ENCODE results near the gene RSPO3.

Gene RSPO3

DNA sequence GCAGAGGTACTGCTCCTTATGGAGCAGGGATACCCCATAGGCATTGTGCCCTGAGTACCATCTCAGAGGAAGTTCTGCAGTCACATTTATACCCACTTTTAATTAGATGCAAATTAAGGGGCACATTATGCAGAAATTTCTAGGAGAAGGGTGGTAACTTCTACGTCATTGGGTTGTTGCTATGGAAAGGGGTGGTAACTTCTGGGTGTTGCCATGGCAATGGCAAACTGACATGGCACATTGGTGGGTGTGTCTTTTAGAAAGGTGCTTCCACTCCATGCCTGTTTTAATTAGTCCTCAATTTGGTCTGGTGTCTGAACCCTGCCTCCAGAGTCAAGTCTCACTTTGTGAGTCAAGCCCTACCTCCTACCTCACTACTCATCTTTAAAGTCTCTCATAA lies 42.0 kb downstream of the RSPO3 start:
- no peak for TF ChIP-seq EZH2 (IDR thresholded peaks at IDR 0.05; ENCODE audit: borderline replicate concordance, low read length)
- no peak for TF ChIP-seq CTCF (IDR thresholded peaks at IDR 0.05; ENCODE audit: low read length)
- H3K27me3 ChIP-seq (ENCODE audit: insufficient read depth, low read length): no peaks in the 10 kb centered on the region

DNA sequence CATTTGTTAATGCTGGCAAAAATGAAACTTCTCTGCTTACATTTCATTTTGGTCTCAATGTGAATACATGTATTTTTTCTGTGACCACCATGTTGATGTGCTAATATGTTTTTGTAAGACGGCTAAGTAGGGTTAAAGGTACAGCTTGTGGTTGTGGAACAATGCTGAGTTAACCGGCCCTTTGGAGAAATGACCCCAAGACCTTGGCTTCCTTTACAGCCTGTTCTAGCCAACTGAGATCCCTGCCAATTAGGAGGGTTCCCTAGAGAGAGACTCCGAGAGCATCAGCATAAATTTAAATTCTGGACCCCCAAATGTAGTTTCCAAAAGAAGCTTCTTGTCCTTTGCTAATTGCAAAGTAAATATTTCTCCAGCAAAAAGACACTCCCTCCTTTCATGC lies 44.4 kb downstream of the RSPO3 start:
- Histone ChIP-seq H3K4me3 (ENCODE audit: low read depth, low read length, poor library complexity, severe bottlenecking) (no peak overlapping the region), H3K36me3 (ENCODE audit: insufficient read depth, low read length) (no peaks in the 10 kb centered on the region), H3K4me1 (ENCODE audit: insufficient read depth, low read length, severe bottlenecking) (no peaks in the 10 kb centered on the region), H3K9me2 (ENCODE audit: low read depth, low read length) (no peaks in the 10 kb centered on the region), H3K27me3 (ENCODE audit: insufficient read depth, low read length) (no peaks in the 10 kb centered on the region), H2AFZ (ENCODE audit: low read length) (no peak overlapping the region), H3K9ac (ENCODE audit: low read length) (no peak overlapping the region), H3K27ac (ENCODE audit: low read depth, low read length, poor library complexity, severe bottlenecking) (no peak overlapping the region), H3K9me3 (ENCODE audit: low read length) (no peaks in the 10 kb centered on the region), H3K4me2 (ENCODE audit: low read length) (no peak overlapping the region), H3K79me2 (ENCODE audit: insufficient read depth, low read length) (no peaks in the 10 kb centered on the region), H3F3A (ENCODE audit: insufficient read depth, low read length) (no peaks in the 10 kb centered on the region), H4K20me1 (ENCODE audit: insufficient read depth, low read length) (no peaks in the 10 kb centered on the region)
- TF ChIP-seq EZH2 (IDR thresholded peaks at IDR 0.05; ENCODE audit: borderline replicate concordance, low read length): no peak
- TF ChIP-seq CTCF (IDR thresholded peaks at IDR 0.05; ENCODE audit: low read length): no peak

More for the DNA sequence above, 42.0 kb downstream of the RSPO3 start:
- no peaks in the 10 kb centered on the region for H3F3A ChIP-seq (ENCODE audit: insufficient read depth, low read length)
- no peak overlapping the region for H3K27ac ChIP-seq (ENCODE audit: low read depth, low read length, poor library complexity, severe bottlenecking)
- H3K36me3 ChIP-seq (ENCODE audit: insufficient read depth, low read length): no peaks in the 10 kb centered on the region
- H3K79me2 ChIP-seq (ENCODE audit: insufficient read depth, low read length): no peaks in the 10 kb centered on the region
- H3K9me2 ChIP-seq (ENCODE audit: low read depth, low read length): no peaks in the 10 kb centered on the region
- no peak overlapping the region for H3K4me3 ChIP-seq (ENCODE audit: low read depth, low read length, poor library complexity, severe bottlenecking)
- H3K9me3 ChIP-seq (ENCODE audit: low read length): no peaks in the 10 kb centered on the region
- no peak overlapping the region for H3K4me2 ChIP-seq (ENCODE audit: low read length)
- H3K4me1 ChIP-seq (ENCODE audit: insufficient read depth, low read length, severe bottlenecking): no peaks in the 10 kb centered on the region
- H2AFZ ChIP-seq (ENCODE audit: low read length): no peak overlapping the region
- H3K9ac ChIP-seq (ENCODE audit: low read length): no peak overlapping the region
- H4K20me1 ChIP-seq (ENCODE audit: insufficient read depth, low read length): no peaks in the 10 kb centered on the region

GRCh38 chr6:127164036-127164435 lies 45.6 kb downstream of the RSPO3 start:
- H3K79me2 ChIP-seq (ENCODE audit: insufficient read depth, low read length): no peaks in the 10 kb centered on the region
- no peak overlapping the region for H2AFZ ChIP-seq (ENCODE audit: low read length)
- no peaks in the 10 kb centered on the region for H3K9me3 ChIP-seq (ENCODE audit: low read length)
- H3K9me2 ChIP-seq (ENCODE audit: low read depth, low read length): no peaks in the 10 kb centered on the region
- no peak overlapping the region for H3K4me2 ChIP-seq (ENCODE audit: low read length)
- H3K36me3 ChIP-seq (ENCODE audit: insufficient read depth, low read length): no peaks in the 10 kb centered on the region
- no peaks in the 10 kb centered on the region for H3K27me3 ChIP-seq (ENCODE audit: insufficient read depth, low read length)
- no peak for TF ChIP-seq CTCF (IDR thresholded peaks at IDR 0.05; ENCODE audit: low read length)
- no peak for TF ChIP-seq EZH2 (IDR thresholded peaks at IDR 0.05; ENCODE audit: borderline replicate concordance, low read length)
- no peaks in the 10 kb centered on the region for H3F3A ChIP-seq (ENCODE audit: insufficient read depth, low read length)
- no peaks in the 10 kb centered on the region for H3K4me1 ChIP-seq (ENCODE audit: insufficient read depth, low read length, severe bottlenecking)
- no peak overlapping the region for H3K4me3 ChIP-seq (ENCODE audit: low read depth, low read length, poor library complexity, severe bottlenecking)
- H3K9ac ChIP-seq (ENCODE audit: low read length): no peak overlapping the region
- H3K27ac ChIP-seq (ENCODE audit: low read depth, low read length, poor library complexity, severe bottlenecking): no peak overlapping the region
- H4K20me1 ChIP-seq (ENCODE audit: insufficient read depth, low read length): no peaks in the 10 kb centered on the region
